ENCODE measurements around the gene PFKFB4.

DNA sequence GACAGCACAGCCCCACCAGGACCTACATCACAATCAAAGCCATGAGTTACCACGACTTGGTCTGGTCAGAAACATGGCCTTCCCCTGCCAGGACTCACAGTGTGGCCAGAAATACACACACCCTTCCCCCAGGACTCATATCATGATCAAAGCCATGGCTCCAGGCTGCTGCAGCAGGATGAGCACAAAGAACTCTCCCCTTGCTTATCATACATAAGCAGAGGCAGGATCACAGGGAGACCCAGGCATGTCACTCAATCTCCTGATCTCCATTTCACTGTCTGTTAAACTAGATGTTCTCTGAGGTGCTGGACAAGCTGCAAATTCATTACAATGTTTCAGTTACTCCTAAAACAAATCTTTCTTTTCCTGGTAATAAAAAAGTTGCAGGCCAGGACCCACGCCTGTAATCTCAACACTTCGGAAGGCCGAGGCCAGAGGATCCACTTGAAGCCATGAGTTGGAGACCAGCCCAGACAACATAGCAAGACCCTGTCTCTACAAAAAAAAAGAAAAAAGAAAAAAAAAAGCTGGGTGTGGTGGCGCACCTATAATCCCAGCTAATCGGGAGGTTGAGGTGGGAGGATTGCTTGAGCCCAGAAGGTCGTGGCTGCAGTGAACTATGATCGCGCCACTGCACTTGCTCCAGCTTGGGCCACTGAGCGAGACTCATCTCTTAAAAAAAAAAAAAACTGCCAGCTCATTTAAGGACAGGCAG, 1.2 kb downstream of the PFKFB4 start:
- no peak for TF ChIP-seq POLR2A (IDR thresholded peaks at IDR 0.05)
- TF ChIP-seq CTCF (IDR thresholded peaks at IDR 0.05 in 8 of 11, conservative IDR thresholded peaks at IDR 0.05 in 3 of 11), result no peak
- TF ChIP-seq POLR2AphosphoS5 (IDR thresholded peaks at IDR 0.05), result no peak

All from spleen (tissue), 7 donors.